Activated CD4-positive, alpha-beta T cell treated with anti-CD3 and anti-CD28 coated beads, Interleukin-2, amount 50 U/mL, for 48 hours (primary cell): ENCODE measurements around the gene DERL2.

Source experiments
- DNase-seq, 2 experiments: peaks; one replicate each; pipeline ENCODE4 v3.0.0-alpha.2; 2020

Gene DERL2

GRCh38 chr17:5485270-5486205 is at the start of gene DERL2:
DERL2 (minus strand) TSS chr17:5486178; CDS start chr17:5486161, 17 bp downstream.
- DNase-seq: no peak

GRCh38 chr17:5535436-5535835 is 49.5 kb upstream of the DERL2 start:
- DNase-seq: no peak

GRCh38 chr17:5533486-5534315 is 47.7 kb upstream of the DERL2 start:
- DNase-seq: no peak

- DNase-seq: no peak
Observed at GRCh38 chr17:5532581-5532980, 46.6 kb upstream of the DERL2 start.

- no peak for DNase-seq
Observed at GRCh38 chr17:5531085-5531418, 45.1 kb upstream of the DERL2 start.

GRCh38 chr17:5530265-5531084 is 44.5 kb upstream of the DERL2 start:
- DNase-seq: no peak

- DNase-seq: no peak
Observed at GRCh38 chr17:5527601-5528250, 41.7 kb upstream of the DERL2 start.

- peak; percentile 66 to 80 for DNase-seq
Observed at GRCh38 chr17:5526821-5527598, 41.0 kb upstream of the DERL2 start.

- no peak for DNase-seq
Observed at GRCh38 chr17:5523249-5523648, 37.3 kb upstream of the DERL2 start.

- no peak for DNase-seq
Observed at GRCh38 chr17:5522476-5522875, 36.5 kb upstream of the DERL2 start.

GRCh38 chr17:5516060-5516792 is 30.2 kb upstream of the DERL2 start:
- DNase-seq: no peak

- no peak for DNase-seq
Observed at GRCh38 chr17:5514976-5515375, 29.0 kb upstream of the DERL2 start.

- no peak for DNase-seq
Observed at GRCh38 chr17:5513628-5514027, 27.6 kb upstream of the DERL2 start.

GRCh38 chr17:5511401-5512225 is 25.6 kb upstream of the DERL2 start:
- DNase-seq: no peak

GRCh38 chr17:5510771-5511170 is 24.8 kb upstream of the DERL2 start:
- no peak for DNase-seq

GRCh38 chr17:5509482-5509881 is 23.5 kb upstream of the DERL2 start:
- DNase-seq: no peak

- no peak for DNase-seq
Observed at GRCh38 chr17:5508810-5509209, 22.8 kb upstream of the DERL2 start.

- DNase-seq: no peak
Observed at GRCh38 chr17:5506307-5506706, 20.3 kb upstream of the DERL2 start.

GRCh38 chr17:5502552-5502951 is 16.6 kb upstream of the DERL2 start:
- no peak for DNase-seq

GRCh38 chr17:5501685-5502084 is 15.7 kb upstream of the DERL2 start:
- DNase-seq: no peak
